ENCODE results near the gene PLXNB3.

DNA sequence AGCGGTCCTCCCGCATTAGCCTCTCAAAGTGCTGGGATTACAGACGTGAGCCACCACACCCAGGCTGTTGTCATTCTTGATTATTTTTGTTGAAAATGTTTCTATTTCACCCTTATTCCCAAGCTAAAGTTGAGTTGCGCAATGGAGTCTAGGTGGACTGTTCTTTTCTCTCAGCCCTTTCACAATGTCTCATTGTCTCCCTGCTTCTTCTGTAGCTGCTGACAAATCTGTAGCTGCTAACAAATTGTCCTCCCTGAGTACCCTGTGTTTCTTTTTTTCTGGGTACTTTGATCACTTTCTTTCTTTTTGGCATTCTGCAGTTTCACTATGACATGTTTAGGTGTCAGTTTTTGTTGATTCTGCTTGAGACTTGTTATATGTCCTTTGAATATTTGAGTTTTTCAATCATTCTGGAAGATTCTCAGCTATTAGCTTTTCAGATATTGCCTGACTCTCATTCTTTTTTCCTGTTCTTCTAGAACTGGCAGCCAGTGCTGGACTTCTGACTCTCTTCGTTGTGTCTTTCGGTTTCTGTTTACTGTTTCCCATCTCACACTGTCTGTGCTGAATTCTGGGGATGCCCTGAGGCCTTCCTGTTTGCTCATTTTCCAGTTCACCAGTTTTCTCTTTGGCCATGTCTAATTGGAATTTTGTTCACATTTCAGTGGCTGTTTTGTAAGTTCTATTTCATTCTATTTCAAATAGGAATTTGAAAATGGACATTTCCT, 32.8 kb upstream of the PLXNB3 start:
- TF ChIP-seq, protein P1, sequence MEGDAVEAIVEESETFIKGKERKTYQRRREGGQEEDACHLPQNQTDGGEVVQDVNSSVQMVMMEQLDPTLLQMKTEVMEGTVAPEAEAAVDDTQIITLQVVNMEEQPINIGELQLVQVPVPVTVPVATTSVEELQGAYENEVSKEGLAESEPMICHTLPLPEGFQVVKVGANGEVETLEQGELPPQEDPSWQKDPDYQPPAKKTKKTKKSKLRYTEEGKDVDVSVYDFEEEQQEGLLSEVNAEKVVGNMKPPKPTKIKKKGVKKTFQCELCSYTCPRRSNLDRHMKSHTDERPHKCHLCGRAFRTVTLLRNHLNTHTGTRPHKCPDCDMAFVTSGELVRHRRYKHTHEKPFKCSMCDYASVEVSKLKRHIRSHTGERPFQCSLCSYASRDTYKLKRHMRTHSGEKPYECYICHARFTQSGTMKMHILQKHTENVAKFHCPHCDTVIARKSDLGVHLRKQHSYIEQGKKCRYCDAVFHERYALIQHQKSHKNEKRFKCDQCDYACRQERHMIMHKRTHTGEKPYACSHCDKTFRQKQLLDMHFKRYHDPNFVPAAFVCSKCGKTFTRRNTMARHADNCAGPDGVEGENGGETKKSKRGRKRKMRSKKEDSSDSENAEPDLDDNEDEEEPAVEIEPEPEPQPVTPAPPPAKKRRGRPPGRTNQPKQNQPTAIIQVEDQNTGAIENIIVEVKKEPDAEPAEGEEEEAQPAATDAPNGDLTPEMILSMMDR (IDR thresholded peaks at IDR 0.05) = no peak
- TF ChIP-seq, protein P2, sequence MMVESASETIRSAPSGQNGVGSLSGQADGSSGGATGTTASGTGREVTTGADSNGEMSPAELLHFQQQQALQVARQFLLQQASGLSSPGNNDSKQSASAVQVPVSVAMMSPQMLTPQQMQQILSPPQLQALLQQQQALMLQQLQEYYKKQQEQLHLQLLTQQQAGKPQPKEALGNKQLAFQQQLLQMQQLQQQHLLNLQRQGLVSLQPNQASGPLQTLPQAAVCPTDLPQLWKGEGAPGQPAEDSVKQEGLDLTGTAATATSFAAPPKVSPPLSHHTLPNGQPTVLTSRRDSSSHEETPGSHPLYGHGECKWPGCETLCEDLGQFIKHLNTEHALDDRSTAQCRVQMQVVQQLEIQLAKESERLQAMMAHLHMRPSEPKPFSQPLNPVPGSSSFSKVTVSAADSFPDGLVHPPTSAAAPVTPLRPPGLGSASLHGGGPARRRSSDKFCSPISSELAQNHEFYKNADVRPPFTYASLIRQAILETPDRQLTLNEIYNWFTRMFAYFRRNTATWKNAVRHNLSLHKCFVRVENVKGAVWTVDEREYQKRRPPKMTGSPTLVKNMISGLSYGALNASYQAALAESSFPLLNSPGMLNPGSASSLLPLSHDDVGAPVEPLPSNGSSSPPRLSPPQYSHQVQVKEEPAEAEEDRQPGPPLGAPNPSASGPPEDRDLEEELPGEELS (CRISPR knock-in tag; IDR thresholded peaks at IDR 0.05) = no peak
- TF ChIP-seq, protein P3, sequence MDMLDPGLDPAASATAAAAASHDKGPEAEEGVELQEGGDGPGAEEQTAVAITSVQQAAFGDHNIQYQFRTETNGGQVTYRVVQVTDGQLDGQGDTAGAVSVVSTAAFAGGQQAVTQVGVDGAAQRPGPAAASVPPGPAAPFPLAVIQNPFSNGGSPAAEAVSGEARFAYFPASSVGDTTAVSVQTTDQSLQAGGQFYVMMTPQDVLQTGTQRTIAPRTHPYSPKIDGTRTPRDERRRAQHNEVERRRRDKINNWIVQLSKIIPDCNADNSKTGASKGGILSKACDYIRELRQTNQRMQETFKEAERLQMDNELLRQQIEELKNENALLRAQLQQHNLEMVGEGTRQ (CRISPR knock-in tag; IDR thresholded peaks at IDR 0.05) = no peak
- no peak for TF ChIP-seq NFYB (CRISPR knock-in tag; conservative IDR thresholded peaks at IDR 0.05; ENCODE audit: low read depth)
- TF ChIP-seq CBFB (CRISPR knock-in tag; IDR thresholded peaks at IDR 0.05; ENCODE audit: low read depth) = no peak
- no peak for TF ChIP-seq ZNF219 (CRISPR knock-in tag; IDR thresholded peaks at IDR 0.05; ENCODE audit: borderline replicate concordance)

Data from WTC11 (cell line).